H1 (cell line): ENCODE measurements around the gene NECAP2. TPM values are rescaled to one million over a fixed set of nuclear protein-coding genes. Genes with fewer than 3 reads are reported as not detected.
A peak's percentile ranks its signal among the peaks of the same experiment; 100 is the strongest.
"Not testable (repeated sequence)": the region's sequence is repeated elsewhere in the genome, so short reads cannot be mapped to it uniquely, and the experiment has no call there.

Experiments
- CTCF ChIA-PET: fragments of 300-600 bp; sonication (Branson Sonifier 250); formaldehyde crosslinking; loops from one replicate; lab custom pipeline; 2021; ENCODE audit not compliant: partially characterized antibody; lab: Charles Lee
- POLR2A ChIA-PET: fragments of 300-600 bp; sonication (Branson Sonifier 250); formaldehyde crosslinking; loops from one replicate; lab custom pipeline; 2021; ENCODE audit warnings: inconsistent platforms; ENCODE audit not compliant: partially characterized antibody; lab: Charles Lee
- DNase-seq, 2 experiments: peaks; one replicate each; pipeline versions ENCODE4 v3.0.0 to v3.0.0-alpha.2; 2010 to 2022; ENCODE audit warnings: low spot score in 2 of 2, low read depth in 1 of 2, mixed read lengths in 1 of 2
- FAIRE-seq: peaks from 2 replicates; lab custom pipeline; 2011; peaks lifted over from hg19 to GRCh38; lab: Jason Lieb, UNC
- H2AFZ ChIP-seq: 2 replicates; pipeline ENCODE4 v1.8.1; 2012; ENCODE audit warnings: low read length, inconsistent platforms
- H2AK5ac ChIP-seq: 2 replicates; pipeline ENCODE4 v1.6.1; 2013; ENCODE audit warnings: low read depth, low read length
- H2BK120ac ChIP-seq: replicated peaks from 2 replicates; pipeline ENCODE3; 2013; ENCODE audit warnings: low read depth, low read length, inconsistent platforms
- H2BK12ac ChIP-seq: 2 replicates; pipeline ENCODE4 v1.6.1; 2013; ENCODE audit warnings: low read depth, low read length
- H2BK15ac ChIP-seq: 2 replicates; pipeline ENCODE4 v1.6.1; 2013; ENCODE audit warnings: low read length
- H2BK20ac ChIP-seq: 2 replicates; pipeline ENCODE4 v1.6.1; 2013; ENCODE audit warnings: low read length
- H2BK5ac ChIP-seq: 2 replicates; pipeline ENCODE4 v1.6.1; 2013; ENCODE audit warnings: low read depth, low read length
- H3K14ac ChIP-seq: 2 replicates; pipeline ENCODE4 v1.6.1; 2013; ENCODE audit warnings: inconsistent platforms; ENCODE audit not compliant: insufficient read length
- H3K18ac ChIP-seq: 2 replicates; pipeline ENCODE4 v1.6.1; 2013; ENCODE audit warnings: low read length; ENCODE audit errors: extremely low read depth
- H3K23ac ChIP-seq: 2 replicates; pipeline ENCODE4 v1.6.1; 2013; ENCODE audit warnings: inconsistent platforms; ENCODE audit not compliant: insufficient read length
- H3K23me2 ChIP-seq: 2 replicates; pipeline ENCODE4 v1.6.1; 2013; ENCODE audit warnings: low read depth, low read length
- H3K27ac ChIP-seq: 2 replicates; pipeline ENCODE4 v1.6.1; 2011; ENCODE audit warnings: low read depth, low read length, inconsistent platforms
- H3K27me3 ChIP-seq, 4 experiments: replicated peaks in 1 of 4; 1 replicate in 1 of 4; 2 replicates in 3 of 4; pipeline versions ENCODE4 v1.6.1 to v1.8.1; 2011 to 2013; ENCODE audit warnings: low read length in 3 of 4, mild to moderate bottlenecking in 3 of 4, inconsistent platforms in 2 of 4, mixed read lengths in 2 of 4, moderate library complexity in 1 of 4; ENCODE audit not compliant: control insufficient read depth in 3 of 4, insufficient read depth in 3 of 4; ENCODE audit errors: extremely low read depth in 1 of 4
- H3K36me3 ChIP-seq, 4 experiments: 2 replicates each; pipeline versions ENCODE4 v1.6.1 to v1.8.1; 2011 to 2013; ENCODE audit warnings: mild to moderate bottlenecking in 4 of 4, low read length in 3 of 4, moderate library complexity in 2 of 4, control low read depth in 1 of 4, inconsistent platforms in 1 of 4; ENCODE audit not compliant: insufficient read depth in 4 of 4, control insufficient read depth in 2 of 4
- H3K4ac ChIP-seq: replicated peaks from 2 replicates; pipeline ENCODE3; 2013; ENCODE audit warnings: low read length, low read depth, mixed read lengths, inconsistent platforms; ENCODE audit not compliant: insufficient read length
- H3K4me1 ChIP-seq, 4 experiments: replicated peaks in 1 of 4; 1 replicate in 1 of 4; 2 replicates in 3 of 4; pipeline versions ENCODE4 v1.6.1 to v1.8.1; 2011 to 2013; ENCODE audit warnings: low read length in 3 of 4, inconsistent platforms in 2 of 4, mixed read lengths in 1 of 4; ENCODE audit not compliant: insufficient read depth in 4 of 4, control insufficient read depth in 3 of 4
- H3K4me2 ChIP-seq, 2 experiments: 2 replicates each; pipeline versions ENCODE4 v1.6.1 to v1.8.1; 2011 to 2013; ENCODE audit warnings: low read depth in 2 of 2, low read length in 2 of 2, control low read depth in 1 of 2, inconsistent platforms in 1 of 2, mild to moderate bottlenecking in 1 of 2; ENCODE audit not compliant: insufficient read depth in 1 of 2
- H3K4me3 ChIP-seq, 4 experiments: fragments of 200-600, 300-600 bp in 1 of 4; sonication (generic), shearing (Covaris generic), sonication (Bioruptor Twin) in 1 of 4; 2 replicates each; pipeline versions ENCODE4 v1.5.1 to v1.8.1; 2011 to 2016; ENCODE audit warnings: low read length in 4 of 4, low read depth in 3 of 4, control low read depth in 2 of 4, inconsistent platforms in 2 of 4, mild to moderate bottlenecking in 2 of 4, mixed read lengths in 1 of 4, moderate library complexity in 1 of 4; ENCODE audit not compliant: insufficient read depth in 2 of 4; ENCODE audit errors: extremely low read depth in 1 of 4
- H3K56ac ChIP-seq: replicated peaks from 2 replicates; pipeline ENCODE3; 2013; ENCODE audit warnings: low read depth, mild to moderate bottlenecking, mixed read lengths, low read length, inconsistent platforms; ENCODE audit not compliant: insufficient read length
- H3K79me1 ChIP-seq: 2 replicates; pipeline ENCODE4 v1.6.1; 2013; ENCODE audit warnings: low read depth, low read length, control low read depth
- H3K79me2 ChIP-seq, 2 experiments: 2 replicates each; pipeline versions ENCODE4 v1.6.1 to v1.8.1; 2012 to 2013; ENCODE audit warnings: low read length in 2 of 2, mild to moderate bottlenecking in 2 of 2, inconsistent platforms in 1 of 2; ENCODE audit not compliant: insufficient read depth in 2 of 2, control insufficient read depth in 1 of 2
- H3K9ac ChIP-seq, 4 experiments: replicated peaks in 1 of 4; 1 replicate in 1 of 4; 2 replicates in 3 of 4; pipeline versions ENCODE4 v1.6.1 to v1.8.1; 2011 to 2013; ENCODE audit warnings: low read depth in 3 of 4, low read length in 3 of 4, control low read depth in 2 of 4, mild to moderate bottlenecking in 2 of 4, moderate library complexity in 2 of 4, inconsistent platforms in 1 of 4; ENCODE audit errors: extremely low read depth in 1 of 4
- H3K9me3 ChIP-seq, 2 experiments: 2 replicates each; pipeline versions ENCODE4 v1.6.1 to v1.8.1; 2012 to 2013; ENCODE audit warnings: mild to moderate bottlenecking in 2 of 2, moderate library complexity in 2 of 2, control low read depth in 1 of 2, inconsistent platforms in 1 of 2, low read depth in 1 of 2, low read length in 1 of 2, mixed read lengths in 1 of 2; ENCODE audit not compliant: insufficient read depth in 2 of 2
- H4K20me1 ChIP-seq, 2 experiments: replicated peaks in 1 of 2; 2 replicates each; pipeline versions ENCODE3 to v1.8.1; 2011 to 2013; ENCODE audit warnings: inconsistent platforms in 2 of 2, low read length in 2 of 2, mild to moderate bottlenecking in 1 of 2; ENCODE audit not compliant: insufficient read depth in 2 of 2, control insufficient read depth in 1 of 2
- H4K5ac ChIP-seq: 2 replicates; pipeline ENCODE4 v1.6.1; 2013; ENCODE audit warnings: low read length, low read depth, mixed read lengths, inconsistent platforms; ENCODE audit not compliant: insufficient read length
- H4K8ac ChIP-seq: 2 replicates; pipeline ENCODE4 v1.8.0; 2013; ENCODE audit warnings: mild to moderate bottlenecking, moderate library complexity, low read length, inconsistent platforms; ENCODE audit not compliant: insufficient read depth; ENCODE audit errors: extremely low read depth
- H4K91ac ChIP-seq: replicated peaks from 2 replicates; pipeline ENCODE3; 2013; ENCODE audit warnings: low read length, mixed read lengths, inconsistent platforms; ENCODE audit not compliant: insufficient read length
- WGBS, 2 experiments: shearing (Covaris generic) in 1 of 2; methylation state at CpG; one replicate each; pipeline versions ENCODE4 v1.1.6 to v1.1.7; 2013 to 2015; ENCODE audit warnings: low lambda C conversion rate in 2 of 2, mixed read lengths in 2 of 2, inconsistent platforms in 1 of 2, low coverage in 1 of 2, missing lambda C conversion rate in 1 of 2; ENCODE audit not compliant: insufficient replicate concordance in 2 of 2, insufficient coverage in 1 of 2, insufficient read length in 1 of 2; ENCODE audit errors: extremely low coverage in 1 of 2, missing lambda C conversion rate in 1 of 2; 5-methylcytosine and 5-hydroxymethylcytosine counted together
- polyA plus RNA-seq, 7 experiments: library from polyadenylated mRNA; depleted of rRNA in 3 of 7; stranded (reverse) in 5 of 7; unstranded in 2 of 7; fragments of >200 nt in 5 of 7; fragments of 200-250 nt in 2 of 7; gene quantifications; 1 replicate in 5 of 7; 2 replicates in 1 of 7; 4 replicates in 1 of 7; pipeline versions ENCODE4 v1.2.1 to v1.2.3, GENCODE V29; 2011 to 2013; ENCODE audit warnings: missing spikeins in 2 of 7, mixed read lengths in 2 of 7
- total RNA-seq: library from RNA; stranded (reverse); fragmentation: NEBNext Ultra II Directional; extraction: Animal tissue kit (Norgen Biotek cat#: 25700); gene quantifications from 2 replicates; pipeline ENCODE4 v1.2.1, GENCODE V29; 2021

NECAP2 gene
- total and polyA plus RNA-seq, 2 of the 8 experiments (the other 6 are each of a cell fraction or from before 2014, with no cell fraction given): 24.4 to 29.7 TPM

DNA sequence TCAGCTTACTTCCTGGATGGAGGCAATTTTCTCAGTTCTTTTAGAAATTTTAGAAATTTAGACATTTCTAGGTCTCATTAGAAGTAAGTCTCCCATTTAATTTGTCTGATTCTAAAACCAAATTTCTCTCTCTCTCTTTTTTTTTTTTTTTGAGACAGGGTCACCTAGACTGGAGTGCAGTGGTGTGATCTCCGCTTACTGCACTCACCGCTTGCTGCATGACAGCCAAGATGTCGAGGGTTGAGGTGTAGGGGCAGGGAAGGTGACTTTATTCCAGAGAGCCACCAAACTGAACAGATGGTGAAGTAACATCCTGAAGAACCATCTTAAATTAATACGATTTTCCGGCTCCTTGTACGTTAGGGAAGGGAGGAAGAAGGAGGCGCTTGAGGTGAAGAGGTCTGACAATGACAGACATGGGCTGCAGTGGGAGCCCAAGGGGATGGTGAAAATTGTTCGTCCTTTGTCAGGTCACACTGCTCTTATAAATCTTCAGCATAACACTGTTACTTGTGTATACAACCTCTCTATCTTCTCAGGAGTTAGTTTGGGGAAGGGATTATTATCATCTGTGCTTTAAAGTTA lies 68.4 kb downstream of the NECAP2 start:
- H4K5ac ChIP-seq, H3K27ac ChIP-seq, DNase-seq, H3K9me3 ChIP-seq, H2BK15ac ChIP-seq, H3K79me2 ChIP-seq, H3K4me1 ChIP-seq, H3K56ac ChIP-seq, H3K14ac ChIP-seq, H3K23ac ChIP-seq, FAIRE-seq, H3K4me3 ChIP-seq, H3K36me3 ChIP-seq, H2AFZ ChIP-seq, H2BK120ac ChIP-seq, H2BK5ac ChIP-seq, H3K9ac ChIP-seq, H3K4me2 ChIP-seq, H4K8ac ChIP-seq, H2BK20ac ChIP-seq, H4K91ac ChIP-seq, H4K20me1 ChIP-seq, H3K18ac ChIP-seq, H3K79me1 ChIP-seq, H2AK5ac ChIP-seq, H3K23me2 ChIP-seq, H3K4ac ChIP-seq, H3K27me3 ChIP-seq: not testable (repeated sequence)
- POLR2A ChIA-PET: interaction anchor here (0.6 kb wide), 1 partner anchor 28 kb away, joined by 3 read pairs; no protein-coding TSS in a partner anchor
- H2BK12ac ChIP-seq: 0 out of 2 replicates have a peak overlapping the region, but pooled peaks have one; percentile 77
- CTCF ChIA-PET: interaction anchor here (0.6 kb wide), 1 partner anchor 17 kb away, joined by 4 read pairs; no protein-coding TSS in a partner anchor
- WGBS, 2 experiments: 85% methylated on average over 8 of the region's 8 CpGs; no CpG with 5 or more reads in 1 of the 2 experiments

Other genes starting within 250 kb of the NECAP2 start
- gene ARHGEF19, start 228.1 kb upstream of the NECAP2 start, total RNA-seq: 51.9 and 56.4 TPM in 2 replicates
- 47.5 and 69.2 TPM in 2 replicates for gene ARHGEF19, start 228.1 kb upstream of the NECAP2 start, polyA plus RNA-seq (2011; rRNA removed)
- 2.5 and 2.7 TPM in 2 replicates for gene CPLANE2, start 203.5 kb upstream of the NECAP2 start, total RNA-seq
- 2.3 and 3.7 TPM in 2 replicates for gene CPLANE2, start 203.5 kb upstream of the NECAP2 start, polyA plus RNA-seq (2011; rRNA removed)
- 17.0 and 17.4 TPM in 2 replicates for gene FBXO42, start 88.2 kb upstream of the NECAP2 start, total RNA-seq
- 14.4 and 15.1 TPM in 2 replicates for gene FBXO42, start 88.2 kb upstream of the NECAP2 start, polyA plus RNA-seq (2011; rRNA removed)
- gene SZRD1, start 73.5 kb upstream of the NECAP2 start, total RNA-seq: 108 and 116 TPM in 2 replicates
- gene SZRD1, start 73.5 kb upstream of the NECAP2 start, polyA plus RNA-seq (2011; rRNA removed): 97.8 and 108 TPM in 2 replicates
- not detected in 2 replicates for gene SPATA21, start 3.3 kb upstream of the NECAP2 start, total RNA-seq
- 0.25 TPM in 1 of 2 replicates, not detected in the other for gene SPATA21, start 3.3 kb upstream of the NECAP2 start, polyA plus RNA-seq (2011; rRNA removed)
- gene RNU1-1, start 73.6 kb downstream of the NECAP2 start, total RNA-seq: 1,303 and 1,497 TPM in 2 replicates
- gene RNU1-1, start 73.6 kb downstream of the NECAP2 start, polyA plus RNA-seq (2011; rRNA removed): under 0.01 and 145 TPM in 2 replicates
- 19.3 and 19.4 TPM in 2 replicates for gene NBPF1, start 172.8 kb downstream of the NECAP2 start, total RNA-seq
- gene NBPF1, start 172.8 kb downstream of the NECAP2 start, polyA plus RNA-seq (2011; rRNA removed): 8.5 and 9.6 TPM in 2 replicates
- 1,303 and 1,497 TPM in 2 replicates for gene RNU1-3, start 226.2 kb downstream of the NECAP2 start, total RNA-seq
- under 0.01 and 145 TPM in 2 replicates for gene RNU1-3, start 226.2 kb downstream of the NECAP2 start, polyA plus RNA-seq (2011; rRNA removed)